Spinal cord (tissue), 10 donors: Measurements from ENCODE around the gene STX16. TPM values are rescaled to one million over a fixed set of nuclear protein-coding genes. Genes with fewer than 3 reads are reported as not detected.
A peak's percentile ranks its signal among the peaks of the same experiment; 100 is the strongest.
"Not testable (repeated sequence)": the region's sequence is repeated elsewhere in the genome, so short reads cannot be mapped to it uniquely, and the experiment has no call there.

Source experiments
- DNase-seq, 6 donors: peaks; one replicate each; pipeline versions ENCODE4 v3.0.0 to v3.0.0-alpha.2; 2013 to 2015; ENCODE audit warnings: low spot score in 6 of 6, low read depth in 4 of 6
- H3K27ac ChIP-seq: one replicate; pipeline ENCODE4 v1.5.1; 2013; ENCODE audit warnings: low read depth, low read length, control low read depth
- H3K27me3 ChIP-seq: one replicate; pipeline ENCODE4 v1.6.1; 2013; ENCODE audit warnings: low read length; ENCODE audit not compliant: control insufficient read depth, insufficient read depth
- H3K36me3 ChIP-seq: one replicate; pipeline ENCODE4 v1.6.1; 2013; ENCODE audit warnings: low read length; ENCODE audit not compliant: control insufficient read depth, insufficient read depth
- H3K4me1 ChIP-seq: one replicate; pipeline ENCODE4 v1.6.1; 2013; ENCODE audit warnings: low read length; ENCODE audit not compliant: control insufficient read depth, insufficient read depth
- H3K4me3 ChIP-seq: one replicate; pipeline ENCODE4 v1.5.1; 2013; ENCODE audit warnings: low read depth, low read length, control low read depth
- H3K9me3 ChIP-seq: one replicate; pipeline ENCODE4 v1.6.1; 2013; ENCODE audit warnings: low read length; ENCODE audit not compliant: control insufficient read depth, insufficient read depth
- WGBS: methylation state at CpG from one replicate; pipeline ENCODE4 v1.1.5; 2013; ENCODE audit warnings: missing lambda C conversion rate; ENCODE audit not compliant: insufficient coverage; 5-methylcytosine and 5-hydroxymethylcytosine counted together
- polyA plus RNA-seq, 2 donors: library from polyadenylated mRNA; unstranded; fragments of 120-200 nt; gene quantifications; one replicate each; pipeline ENCODE4 v1.2.1, GENCODE V29; 2013; ENCODE audit not compliant: insufficient read length in 2 of 2
- total RNA-seq, 2 donors: library from RNA; depleted of rRNA in 1 of 2; stranded (reverse); fragments of 120-200 nt in 1 of 2; fragments of >200 nt in 1 of 2; gene quantifications; one replicate each; pipeline versions ENCODE4 v1.2.3 to v1.2.4, GENCODE V29; 2013 to 2014
- donor health status: healthy.

Gene STX16
- total and polyA plus RNA-seq, 4 donors = 35.7 to 65.0 (median 49.8) TPM

GRCh38 chr20:58646257-58646656, 4.8 kb upstream of the STX16 start:
- H3K27me3 ChIP-seq = no peaks in the 10 kb centered on the region
- no peak overlapping the region for H3K27ac ChIP-seq
- H3K9me3 ChIP-seq = no peaks in the 10 kb centered on the region
- H3K4me1 ChIP-seq = peaks cover 29% of the 10 kb centered on the region
- no peaks in the 10 kb centered on the region for H3K36me3 ChIP-seq
- no CpG with 5 or more reads among the region's 3 CpGs for WGBS
- no peak overlapping the region for H3K4me3 ChIP-seq
- no peak for DNase-seq

- WGBS = 56% methylated on average over 4 of the region's 4 CpGs
- no peaks in the 10 kb centered on the region for H3K9me3 ChIP-seq
These were observed 4.4 kb upstream of the STX16 start for GRCh38 chr20:58646703-58647102.

GRCh38 chr20:58647162-58647795, 3.8 kb upstream of the STX16 start:
- 70% methylated on average over 6 of the region's 7 CpGs for WGBS
- Histone ChIP-seq H3K4me3 (no peak overlapping the region), H3K4me1 (peaks cover 29% of the 10 kb centered on the region), H3K27me3 (no peaks in the 10 kb centered on the region), H3K9me3 (no peaks in the 10 kb centered on the region), H3K27ac (no peak overlapping the region), H3K36me3 (no peaks in the 10 kb centered on the region)
- DNase-seq = peak in 1 of 6 donors; percentile 63

More at GRCh38 chr20:58646703-58647102, 4.4 kb upstream of the STX16 start:
- no peaks in the 10 kb centered on the region for H3K27me3 ChIP-seq
- no peak overlapping the region for H3K4me3 ChIP-seq
- no peak for DNase-seq
- H3K27ac ChIP-seq = no peak overlapping the region
- peaks cover 29% of the 10 kb centered on the region for H3K4me1 ChIP-seq
- no peaks in the 10 kb centered on the region for H3K36me3 ChIP-seq

GRCh38 chr20:58647796-58648501, 3.1 kb upstream of the STX16 start:
- Histone ChIP-seq H3K4me1 (peaks cover 29% of the 10 kb centered on the region), H3K36me3 (no peaks in the 10 kb centered on the region), H3K4me3 (no peak overlapping the region), H3K9me3 (no peaks in the 10 kb centered on the region), H3K27me3 (no peaks in the 10 kb centered on the region), H3K27ac (no peak overlapping the region)
- 66% methylated on average over 6 of the region's 12 CpGs for WGBS
- peak in 1 of 6 donors; percentile 50 for DNase-seq

DNA sequence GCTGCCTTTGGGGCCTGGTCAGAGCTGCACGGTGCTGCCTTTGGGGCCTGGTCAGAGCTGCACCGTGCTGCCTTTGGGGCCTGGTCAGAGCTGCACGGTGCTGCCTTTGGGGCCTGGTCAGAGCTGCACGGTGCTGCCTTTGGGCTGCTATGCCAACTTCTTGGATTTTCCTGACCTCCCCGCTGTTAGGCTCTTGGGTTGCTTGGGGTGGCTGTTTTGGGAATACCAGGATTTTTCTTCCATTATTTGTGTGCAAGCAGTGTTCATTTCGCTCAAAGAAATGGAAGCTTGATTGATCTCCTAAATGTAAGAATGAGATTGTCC, 2.6 kb upstream of the STX16 start:
- H3K4me1 ChIP-seq = peaks cover 29% of the 10 kb centered on the region
- H3K27ac ChIP-seq, H3K4me3 ChIP-seq, H3K27me3 ChIP-seq, DNase-seq, H3K9me3 ChIP-seq, H3K36me3 ChIP-seq: not testable (repeated sequence)
- 89% methylated on average over 4 of the region's 6 CpGs for WGBS

DNA sequence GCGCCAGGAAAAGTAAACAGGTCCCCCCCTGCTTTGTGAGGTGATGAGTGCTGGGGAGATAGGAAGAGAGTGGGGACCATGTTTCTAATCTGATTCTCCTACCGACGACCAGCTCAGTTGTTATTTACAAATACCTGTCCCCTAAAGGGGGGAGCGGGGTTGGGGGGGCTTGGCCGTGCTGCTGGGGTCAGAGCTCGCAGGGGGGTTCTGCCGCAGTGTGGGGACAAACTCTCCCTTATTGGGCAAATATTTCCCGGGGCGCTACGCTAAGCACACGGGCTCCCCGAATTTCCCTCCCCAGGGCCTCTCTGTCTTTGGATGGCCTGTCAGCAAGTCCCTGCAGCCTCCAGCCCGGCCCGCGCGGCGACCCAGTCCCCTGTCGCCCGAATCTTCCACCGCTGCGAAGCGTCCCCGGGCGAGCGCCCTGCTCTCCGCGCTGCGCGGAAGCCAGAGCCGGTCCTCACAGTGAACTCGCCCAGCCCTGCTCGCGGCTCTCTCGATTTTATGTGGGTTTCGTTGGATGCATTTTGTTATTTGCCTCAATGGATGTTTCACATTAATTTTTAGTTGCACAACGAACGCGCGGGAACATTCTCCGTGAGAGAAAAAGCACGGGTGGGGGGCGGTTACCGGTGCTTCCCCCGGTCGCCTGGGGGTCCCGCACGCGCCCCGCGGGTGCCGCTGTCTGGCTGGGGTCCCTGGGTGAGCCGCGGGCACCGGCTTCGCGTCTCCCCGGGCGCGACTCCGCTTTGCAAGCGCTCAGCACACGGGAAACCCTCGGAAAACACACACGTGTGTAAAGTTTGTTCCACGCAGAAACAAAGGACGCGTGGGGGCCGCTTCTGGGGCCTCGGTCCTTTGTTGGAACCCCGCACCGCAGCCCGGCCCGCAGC, 1.5 kb upstream of the STX16 start:
- Histone ChIP-seq H3K9me3 (no peaks in the 10 kb centered on the region), H3K4me1 (peaks cover 29% of the 10 kb centered on the region), H3K4me3 (peak overlapping the region; percentile 33), H3K27me3 (no peaks in the 10 kb centered on the region), H3K36me3 (no peaks in the 10 kb centered on the region), H3K27ac (no peak overlapping the region)
- DNase-seq = peak in 2 of 6 donors; percentile 55 to 56
- WGBS = 3% methylated on average over 70 of the region's 73 CpGs

DNA sequence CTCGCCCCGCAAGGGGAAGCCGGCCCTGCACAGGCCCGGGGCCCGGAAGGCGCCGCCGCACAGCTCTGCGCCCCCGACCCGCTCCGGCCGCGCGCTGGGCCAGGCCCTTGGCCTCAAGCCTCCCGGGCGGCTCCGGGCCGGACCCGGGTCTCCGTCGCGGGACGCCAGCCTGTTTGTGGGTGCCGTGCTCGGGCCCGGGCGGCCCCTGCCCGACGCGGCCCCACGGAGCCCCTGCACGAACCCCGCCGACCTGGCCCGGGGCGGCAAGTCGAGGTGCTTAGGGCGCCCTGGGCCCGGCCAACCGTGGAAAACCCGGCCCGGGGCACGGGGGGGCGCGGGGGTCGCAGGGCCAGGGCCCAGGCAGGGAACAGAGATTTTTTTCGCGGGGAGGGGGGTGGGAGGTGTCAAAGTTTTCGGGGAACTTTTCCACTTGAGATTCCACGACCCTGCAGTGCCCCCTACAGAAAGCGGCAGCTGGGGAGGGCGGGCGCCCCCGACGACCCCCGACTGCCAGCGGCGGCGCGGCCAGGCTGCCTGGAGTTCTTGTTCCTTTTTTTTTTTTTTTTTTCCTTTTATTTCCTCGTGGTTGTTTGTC, 805 bp upstream of the STX16 start:
- no peak for DNase-seq
- peak overlapping the region; percentile 98 for H3K4me3 ChIP-seq
- no peaks in the 10 kb centered on the region for H3K9me3 ChIP-seq
- H3K27me3 ChIP-seq = no peaks in the 10 kb centered on the region
- peak overlapping the region; percentile 97 for H3K27ac ChIP-seq
- no peaks in the 10 kb centered on the region for H3K36me3 ChIP-seq
- under 1% methylated on average over 57 of the region's 62 CpGs for WGBS
- H3K4me1 ChIP-seq = peaks cover 28% of the 10 kb centered on the region

DNA sequence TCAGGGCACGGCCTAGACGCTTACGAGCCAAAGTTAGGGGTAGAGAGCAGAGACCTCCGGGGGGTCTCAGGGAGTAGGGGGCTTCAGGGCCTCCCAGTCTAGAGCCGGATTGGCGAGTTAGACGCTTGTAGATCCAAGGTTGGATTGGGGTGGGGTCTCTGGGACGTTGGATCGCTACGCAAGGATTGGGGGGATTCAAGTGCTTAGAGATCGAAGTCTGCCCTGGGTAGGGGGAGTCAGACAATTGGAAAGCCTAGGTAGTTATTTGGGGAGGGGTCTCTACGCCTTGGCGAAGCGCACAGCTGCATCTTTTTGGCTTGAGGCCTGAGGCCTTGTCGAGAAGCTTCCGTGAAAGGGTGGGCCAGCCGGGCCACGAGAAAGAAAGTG, 469 bp downstream of the STX16 start:
- peak; percentile 90 to 99 (median 95) for DNase-seq
- Histone ChIP-seq H3K27me3 (no peaks in the 10 kb centered on the region), H3K36me3 (no peaks in the 10 kb centered on the region), H3K9me3 (no peaks in the 10 kb centered on the region), H3K4me3 (peak overlapping the region; percentile 98), H3K4me1 (peaks cover 22% of the 10 kb centered on the region), H3K27ac (peak overlapping the region; percentile 97)
- WGBS = 0% methylated on average over 18 of the region's 18 CpGs

DNA sequence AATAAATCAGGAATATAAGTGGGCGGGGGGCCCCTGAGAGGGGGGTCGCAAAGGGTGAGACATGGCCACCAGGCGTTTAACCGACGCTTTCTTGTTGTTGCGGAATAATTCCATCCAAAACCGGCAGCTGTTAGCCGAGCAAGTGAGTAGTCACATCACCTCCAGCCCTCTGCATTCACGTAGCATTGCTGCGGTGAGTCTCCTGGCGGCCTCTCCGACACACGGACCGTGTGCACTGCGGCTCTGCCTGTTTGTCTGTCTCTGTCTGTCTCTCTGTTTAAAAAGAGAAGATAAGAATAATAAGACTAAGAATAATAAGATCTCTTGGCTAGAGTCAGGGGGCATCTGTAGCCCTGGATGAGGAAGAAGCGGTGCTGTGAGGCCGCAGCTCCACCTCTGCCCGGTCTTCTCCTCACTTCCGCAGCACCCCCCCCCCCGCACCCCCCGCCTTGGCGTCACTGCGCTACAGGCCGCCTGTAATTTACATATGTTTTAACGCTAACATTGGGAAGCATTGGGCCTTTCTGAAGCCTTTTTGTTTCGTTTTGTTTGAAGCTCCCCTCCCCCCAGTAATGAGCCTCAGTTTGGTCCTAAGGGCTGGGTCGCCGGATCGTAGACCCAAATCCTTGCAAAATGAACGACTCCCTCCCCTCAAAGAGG, 993 bp downstream of the STX16 start:
- peaks cover 22% of the 10 kb centered on the region for H3K4me1 ChIP-seq

More for the DNA sequence above, 993 bp downstream of the STX16 start:
- Histone ChIP-seq H3K36me3 (no peaks in the 10 kb centered on the region), H3K4me3 (peak overlapping the region; percentile 98), H3K9me3 (no peaks in the 10 kb centered on the region), H3K27me3 (no peaks in the 10 kb centered on the region), H3K27ac (peak overlapping the region; percentile 97)
- 0% methylated on average over 9 of the region's 30 CpGs for WGBS
- DNase-seq = peak in 4 of 6 donors; percentile 33 to 81 (median 66)
